H9 (cell line): Measurements from ENCODE around the gene RHBDL2. TPM values are rescaled to one million over a fixed set of nuclear protein-coding genes. Genes with fewer than 3 reads are reported as not detected.

ENCODE experiments used
- DNase-seq: peaks from one replicate; pipeline ENCODE4 v3.0.0-alpha.2; 2017
- H2AFZ ChIP-seq: one replicate; pipeline ENCODE4 v1.6.1; 2013; ENCODE audit warnings: mild to moderate bottlenecking, low read length, control low read depth, moderate library complexity
- H2AK5ac ChIP-seq: 2 replicates; pipeline ENCODE4 v1.6.1; 2013; ENCODE audit warnings: low read length, control low read depth, mixed read lengths; ENCODE audit not compliant: insufficient read length
- H2BK120ac ChIP-seq: one replicate; pipeline ENCODE4 v1.6.1; 2013; ENCODE audit warnings: low read depth, mild to moderate bottlenecking, low read length, control low read depth, inconsistent platforms; ENCODE audit not compliant: poor library complexity, severe bottlenecking
- H2BK12ac ChIP-seq: 2 replicates; pipeline ENCODE4 v1.6.1; 2013; ENCODE audit warnings: low read length, control low read depth, mixed read lengths, low read depth; ENCODE audit not compliant: insufficient read length
- H2BK15ac ChIP-seq: 2 replicates; pipeline ENCODE4 v1.6.1; 2013; ENCODE audit warnings: low read depth, low read length, control low read depth
- H2BK20ac ChIP-seq: one replicate; pipeline ENCODE4 v1.6.1; 2013; ENCODE audit warnings: low read depth, mild to moderate bottlenecking, low read length, control low read depth, inconsistent platforms; ENCODE audit not compliant: poor library complexity, severe bottlenecking
- H2BK5ac ChIP-seq: 2 replicates; pipeline ENCODE4 v1.6.1; 2013; ENCODE audit warnings: low read length, control low read depth, mixed read lengths; ENCODE audit not compliant: insufficient read length
- H3K14ac ChIP-seq: 2 replicates; pipeline ENCODE4 v1.6.1; 2013; ENCODE audit warnings: low read length, control low read depth; ENCODE audit not compliant: insufficient read depth
- H3K18ac ChIP-seq: 2 replicates; pipeline ENCODE4 v1.6.1; 2013; ENCODE audit warnings: low read depth, mild to moderate bottlenecking, mixed read lengths, low read length, control low read depth; ENCODE audit not compliant: insufficient read length
- H3K23ac ChIP-seq: 2 replicates; pipeline ENCODE4 v1.6.1; 2013; ENCODE audit warnings: low read length, control low read depth, mixed read lengths, low read depth; ENCODE audit not compliant: insufficient read length
- H3K23me2 ChIP-seq: 2 replicates; pipeline ENCODE4 v1.6.1; 2013; ENCODE audit warnings: low read depth, mild to moderate bottlenecking, mixed read lengths, low read length, control low read depth; ENCODE audit not compliant: insufficient read length, poor library complexity, severe bottlenecking
- H3K27ac ChIP-seq: 2 replicates; pipeline ENCODE4 v1.5.1; 2013; ENCODE audit warnings: low read length, control low read depth, mixed read lengths, low read depth; ENCODE audit not compliant: insufficient read length
- H3K27me3 ChIP-seq: 2 replicates; pipeline ENCODE4 v1.6.1; 2013; ENCODE audit warnings: low read length, control low read depth, inconsistent platforms; ENCODE audit not compliant: insufficient read depth
- H3K4ac ChIP-seq: 2 replicates; pipeline ENCODE4 v1.6.1; 2013; ENCODE audit warnings: low read depth, mild to moderate bottlenecking, control low read depth, inconsistent platforms, low read length, moderate library complexity
- H3K4me1 ChIP-seq: 2 replicates; pipeline ENCODE4 v1.6.1; 2013; ENCODE audit warnings: low read length, control low read depth, inconsistent platforms; ENCODE audit not compliant: insufficient read depth
- H3K4me2 ChIP-seq: 2 replicates; pipeline ENCODE4 v1.6.1; 2013; ENCODE audit warnings: low read length, control low read depth, mixed read lengths; ENCODE audit not compliant: insufficient read length, insufficient read depth
- H3K56ac ChIP-seq: 2 replicates; pipeline ENCODE4 v1.6.1; 2013; ENCODE audit warnings: low read depth, mild to moderate bottlenecking, mixed read lengths, low read length, control low read depth; ENCODE audit not compliant: insufficient read length
- H3K79me1 ChIP-seq: 2 replicates; pipeline ENCODE4 v1.6.1; 2013; ENCODE audit warnings: low read depth, mild to moderate bottlenecking, moderate library complexity, low read length, control low read depth, inconsistent platforms; ENCODE audit not compliant: insufficient read depth, poor library complexity, severe bottlenecking
- H3K79me2 ChIP-seq: 2 replicates; pipeline ENCODE4 v1.6.1; 2013; ENCODE audit warnings: low read length, control low read depth, inconsistent platforms; ENCODE audit not compliant: insufficient read depth
- H3K9ac ChIP-seq: 2 replicates; pipeline ENCODE4 v1.6.1; 2013; ENCODE audit warnings: low read length, control low read depth, mixed read lengths; ENCODE audit not compliant: insufficient read length; ENCODE audit errors: extremely low read depth
- H3K9me3 ChIP-seq: one replicate; pipeline ENCODE4 v1.6.1; 2013; ENCODE audit warnings: low read depth, low read length, inconsistent platforms; ENCODE audit not compliant: control insufficient read depth
- H3T11ph ChIP-seq: one replicate; pipeline ENCODE4 v1.6.1; 2013; ENCODE audit warnings: mild to moderate bottlenecking, low read length, control low read depth, inconsistent platforms
- H4K20me1 ChIP-seq: one replicate; pipeline ENCODE4 v1.6.1; 2013; ENCODE audit not compliant: control insufficient read depth, insufficient read length, insufficient read depth
- H4K5ac ChIP-seq: 2 replicates; pipeline ENCODE4 v1.6.1; 2013; ENCODE audit warnings: low read depth, mild to moderate bottlenecking, mixed read lengths, low read length, control low read depth; ENCODE audit not compliant: insufficient read length
- H4K8ac ChIP-seq: replicated peaks from 2 replicates; pipeline ENCODE4 v1.6.1; 2013; ENCODE audit warnings: low read length, control low read depth, mixed read lengths, low read depth; ENCODE audit not compliant: insufficient read length
- H4K91ac ChIP-seq: 2 replicates; pipeline ENCODE4 v1.6.1; 2013; ENCODE audit warnings: low read depth, mild to moderate bottlenecking, moderate library complexity, mixed read lengths, low read length, control low read depth; ENCODE audit not compliant: insufficient read length
- H3K27ac Mint-ChIP-seq, 3 experiments: 2 replicates in 2 of 3; 3 replicates in 1 of 3; pipeline ENCODE4 v1.8.0; 2020 to 2021; ENCODE audit warnings: mixed read lengths in 3 of 3, mild to moderate bottlenecking in 1 of 3, moderate library complexity in 1 of 3
- H3K27me3 Mint-ChIP-seq: 2 replicates; pipeline ENCODE4 v1.8.0; 2021; ENCODE audit warnings: low read depth, mild to moderate bottlenecking, moderate library complexity, mixed read lengths
- H3K36me3 Mint-ChIP-seq, 3 experiments: 2 replicates in 2 of 3; 3 replicates in 1 of 3; pipeline ENCODE4 v1.8.0; 2020 to 2021; ENCODE audit warnings: low read depth in 3 of 3, mixed read lengths in 3 of 3; ENCODE audit not compliant: insufficient read depth in 1 of 3
- H3K4me1 Mint-ChIP-seq, 2 experiments: 2 replicates each; pipeline ENCODE4 v1.8.0; 2020; ENCODE audit warnings: mixed read lengths in 2 of 2
- H3K4me3 Mint-ChIP-seq, 2 experiments: 2 replicates in 1 of 2; 3 replicates in 1 of 2; pipeline ENCODE4 v1.8.0; 2020 to 2021; ENCODE audit warnings: mild to moderate bottlenecking in 2 of 2, mixed read lengths in 2 of 2, moderate library complexity in 1 of 2
- H3K9me3 Mint-ChIP-seq, 2 experiments: 2 replicates in 1 of 2; 3 replicates in 1 of 2; pipeline ENCODE4 v1.8.0; 2020; ENCODE audit warnings: mild to moderate bottlenecking in 2 of 2, mixed read lengths in 2 of 2, moderate library complexity in 1 of 2
- WGBS: extraction: QIAGEN DNeasy Blood & Tissue Kit; methylation state at CpG from one replicate; pipeline ENCODE4 v1.1.7; 2013; ENCODE audit warnings: missing lambda C conversion rate, low lambda C conversion rate, mixed read lengths; ENCODE audit not compliant: insufficient read length; ENCODE audit errors: extremely low coverage; 5-methylcytosine and 5-hydroxymethylcytosine counted together
- total RNA-seq: library from RNA; stranded (reverse); gene quantifications from 2 replicates; pipeline ENCODE4 v1.2.1, GENCODE V29; 2021
- TF ChIP-seq, protein P1 (sequence below): fragments of 200-600 bp; sonication (generic); conservative IDR thresholded peaks from 3 replicates; pipeline ENCODE4 v1.8.0; 2021; ENCODE audit warnings: antibody characterized with exemption, mild to moderate bottlenecking

The RHBDL2 gene
- total RNA-seq, 1 experiment from 2014 or later: not detected

DNA sequence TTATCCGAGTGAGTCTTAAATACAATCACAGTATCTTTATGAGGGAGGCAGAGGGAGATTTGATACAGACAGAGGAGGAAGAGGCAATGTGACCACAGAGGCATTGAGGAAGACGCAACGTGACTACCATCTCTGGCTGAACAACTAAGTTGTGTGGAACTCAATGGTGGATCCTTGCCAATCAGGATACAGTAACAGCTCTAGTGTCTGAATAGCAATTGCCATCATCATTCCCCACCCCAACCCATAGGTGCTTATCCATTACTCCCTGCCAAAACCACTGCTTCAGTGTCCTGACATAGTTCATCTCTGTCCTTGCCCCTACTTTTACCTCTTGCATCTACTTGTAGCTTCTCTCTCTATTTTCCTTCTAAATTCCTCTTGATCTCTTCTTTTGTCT, 20.5 kb upstream of the RHBDL2 start:
- Histone ChIP-seq H2BK15ac (no peak overlapping the region), H2AFZ (no peak overlapping the region), H2BK120ac (no peak overlapping the region), H2BK12ac (no peak overlapping the region), H4K91ac (no peak overlapping the region), H3K79me1 (no peaks in the 10 kb centered on the region), H3K14ac (no peak overlapping the region), H2AK5ac (no peak overlapping the region), H4K20me1 (no peaks in the 10 kb centered on the region), H3K56ac (no peak overlapping the region), H3K27me3 (no peaks in the 10 kb centered on the region), H3K23me2 (no peaks in the 10 kb centered on the region), H3K4me1 (no peaks in the 10 kb centered on the region; the same call in 1 of the 2 replicates), H3K18ac (no peak overlapping the region), H3K4ac (no peak overlapping the region), H3K9me3 (no peaks in the 10 kb centered on the region), H3T11ph (no peak overlapping the region), H4K8ac (no peak overlapping the region), H4K5ac (no peak overlapping the region), H3K23ac (no peak overlapping the region), H2BK20ac (no peak overlapping the region), H2BK5ac (no peak overlapping the region), H3K9ac (no peak overlapping the region), H3K79me2 (no peaks in the 10 kb centered on the region), H3K27ac (no peak overlapping the region), H3K4me2 (no peak overlapping the region)
- Mint-ChIP-seq H3K27ac (peak overlapping the region in 2 of 3 experiments; percentile 3 to 23; a peak in 1 of 7 replicates), H3K36me3 (no peaks in the 10 kb centered on the region), H3K27me3 (no peaks in the 10 kb centered on the region), H3K4me1 (peaks cover 12 to 13% of the 10 kb centered on the region in 2 experiments), H3K9me3 (no peaks in the 10 kb centered on the region), H3K4me3 (no peak overlapping the region)
- no CpG with 5 or more reads among the region's 3 CpGs for WGBS
- DNase-seq: no peak
- TF ChIP-seq, protein P1, sequence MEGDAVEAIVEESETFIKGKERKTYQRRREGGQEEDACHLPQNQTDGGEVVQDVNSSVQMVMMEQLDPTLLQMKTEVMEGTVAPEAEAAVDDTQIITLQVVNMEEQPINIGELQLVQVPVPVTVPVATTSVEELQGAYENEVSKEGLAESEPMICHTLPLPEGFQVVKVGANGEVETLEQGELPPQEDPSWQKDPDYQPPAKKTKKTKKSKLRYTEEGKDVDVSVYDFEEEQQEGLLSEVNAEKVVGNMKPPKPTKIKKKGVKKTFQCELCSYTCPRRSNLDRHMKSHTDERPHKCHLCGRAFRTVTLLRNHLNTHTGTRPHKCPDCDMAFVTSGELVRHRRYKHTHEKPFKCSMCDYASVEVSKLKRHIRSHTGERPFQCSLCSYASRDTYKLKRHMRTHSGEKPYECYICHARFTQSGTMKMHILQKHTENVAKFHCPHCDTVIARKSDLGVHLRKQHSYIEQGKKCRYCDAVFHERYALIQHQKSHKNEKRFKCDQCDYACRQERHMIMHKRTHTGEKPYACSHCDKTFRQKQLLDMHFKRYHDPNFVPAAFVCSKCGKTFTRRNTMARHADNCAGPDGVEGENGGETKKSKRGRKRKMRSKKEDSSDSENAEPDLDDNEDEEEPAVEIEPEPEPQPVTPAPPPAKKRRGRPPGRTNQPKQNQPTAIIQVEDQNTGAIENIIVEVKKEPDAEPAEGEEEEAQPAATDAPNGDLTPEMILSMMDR: no peak
